ENCODE results near the gene DLL4.
"Not testable (repeated sequence)": the region's sequence is repeated elsewhere in the genome, so short reads cannot be mapped to it uniquely, and the experiment has no call there.

The DLL4 gene

GRCh38 chr15:40940296-40940801, 11.2 kb downstream of the DLL4 start:
- in situ Hi-C loops (cut with MboI; ENCODE audit: low sequenced_read_pairs) = no loop called here

- in situ Hi-C loops (cut with MboI; ENCODE audit: low sequenced_read_pairs) = no loop called here
Observed at GRCh38 chr15:40941068-40941527, 12.0 kb downstream of the DLL4 start.

GRCh38 chr15:40941528-40942336, 12.6 kb downstream of the DLL4 start:
- in situ Hi-C loops (cut with MboI; ENCODE audit: low sequenced_read_pairs) = no loop called here

GRCh38 chr15:40942337-40942854, 13.3 kb downstream of the DLL4 start:
- in situ Hi-C loops (cut with MboI; ENCODE audit: low sequenced_read_pairs) = no loop called here

- in situ Hi-C loops (cut with MboI; ENCODE audit: low sequenced_read_pairs) = no loop called here
Observed at GRCh38 chr15:40942878-40943277, 13.7 kb downstream of the DLL4 start.

GRCh38 chr15:40943764-40944365, 14.7 kb downstream of the DLL4 start:
- in situ Hi-C loops (cut with MboI; ENCODE audit: low sequenced_read_pairs) = no loop called here

- in situ Hi-C loops (cut with MboI; ENCODE audit: low sequenced_read_pairs) = no loop called here
Observed at GRCh38 chr15:40944510-40945296, 15.6 kb downstream of the DLL4 start.

GRCh38 chr15:40948706-40949473, 19.8 kb downstream of the DLL4 start:
- in situ Hi-C loops (cut with MboI; ENCODE audit: low sequenced_read_pairs) = no loop called here

- in situ Hi-C loops (cut with MboI; ENCODE audit: low sequenced_read_pairs) = no loop called here
Observed at GRCh38 chr15:40949756-40950207, 20.6 kb downstream of the DLL4 start.

GRCh38 chr15:40951764-40952163, 22.6 kb downstream of the DLL4 start:
- in situ Hi-C loops (cut with MboI; ENCODE audit: low sequenced_read_pairs) = no loop called here

- in situ Hi-C loops (cut with MboI; ENCODE audit: low sequenced_read_pairs) = no loop called here
Observed at GRCh38 chr15:40952301-40952900, 23.3 kb downstream of the DLL4 start.

- in situ Hi-C loops (cut with MboI; ENCODE audit: low sequenced_read_pairs) = no loop called here
Observed at GRCh38 chr15:40952901-40953712, 24.0 kb downstream of the DLL4 start, which contains the start of gene CHAC1. Gene CHAC1, plus strand, starts transcription at chr15:40953471. Its CDS starts 113 bp downstream, at chr15:40953584.

GRCh38 chr15:40953713-40954074, 24.6 kb downstream of the DLL4 start:
- in situ Hi-C loops (cut with MboI; ENCODE audit: low sequenced_read_pairs) = no loop called here

GRCh38 chr15:40954158-40954848, 25.2 kb downstream of the DLL4 start:
- in situ Hi-C loops (cut with MboI; ENCODE audit: low sequenced_read_pairs) = not testable (repeated sequence)

GRCh38 chr15:40955141-40955903, 26.2 kb downstream of the DLL4 start:
- in situ Hi-C loops (cut with MboI; ENCODE audit: low sequenced_read_pairs) = no loop called here

- in situ Hi-C loops (cut with MboI; ENCODE audit: low sequenced_read_pairs) = no loop called here
Observed at GRCh38 chr15:40955930-40956540, 26.9 kb downstream of the DLL4 start.

GRCh38 chr15:40956541-40956982, 27.4 kb downstream of the DLL4 start:
- in situ Hi-C loops (cut with MboI; ENCODE audit: low sequenced_read_pairs) = no loop called here

All from HL-60/S4 treated with retinoic acid at 250 ng/mL for 4 days and 3 days (cell line).